Measurements from ENCODE around the gene MBLAC1. TPM values are rescaled to one million over a fixed set of nuclear protein-coding genes. Genes with fewer than 3 reads are reported as not detected.

The MBLAC1 gene
- total and polyA plus RNA-seq, 9 of the 15 experiments (the other 6 are each of a cell fraction or from before 2014, with no cell fraction given) = 0.03 to 3.1 (median 0.52) TPM

GRCh38 chr7:100101016-100101862 lies 25.5 kb upstream of the MBLAC1 start, which contains the start of the genes AP4M1 and MCM7 (continued):
- peak; percentile 72; the same call in 1 of the 2 replicates for TF ChIP-seq FOXM1 (IDR thresholded peaks at IDR 0.05; ENCODE audit: low read depth)
- no peak; the same call in 1 of the 2 replicates for TF ChIP-seq FOXM1 (CRISPR knock-in tag; IDR thresholded peaks at IDR 0.05; ENCODE audit: low read depth)
- TF ChIP-seq BRCA1 (IDR thresholded peaks at IDR 0.05) = no peak
- TF ChIP-seq BRCA1 (CRISPR knock-in tag; IDR thresholded peaks at IDR 0.05) = no peak
- TF ChIP-seq, protein P1, sequence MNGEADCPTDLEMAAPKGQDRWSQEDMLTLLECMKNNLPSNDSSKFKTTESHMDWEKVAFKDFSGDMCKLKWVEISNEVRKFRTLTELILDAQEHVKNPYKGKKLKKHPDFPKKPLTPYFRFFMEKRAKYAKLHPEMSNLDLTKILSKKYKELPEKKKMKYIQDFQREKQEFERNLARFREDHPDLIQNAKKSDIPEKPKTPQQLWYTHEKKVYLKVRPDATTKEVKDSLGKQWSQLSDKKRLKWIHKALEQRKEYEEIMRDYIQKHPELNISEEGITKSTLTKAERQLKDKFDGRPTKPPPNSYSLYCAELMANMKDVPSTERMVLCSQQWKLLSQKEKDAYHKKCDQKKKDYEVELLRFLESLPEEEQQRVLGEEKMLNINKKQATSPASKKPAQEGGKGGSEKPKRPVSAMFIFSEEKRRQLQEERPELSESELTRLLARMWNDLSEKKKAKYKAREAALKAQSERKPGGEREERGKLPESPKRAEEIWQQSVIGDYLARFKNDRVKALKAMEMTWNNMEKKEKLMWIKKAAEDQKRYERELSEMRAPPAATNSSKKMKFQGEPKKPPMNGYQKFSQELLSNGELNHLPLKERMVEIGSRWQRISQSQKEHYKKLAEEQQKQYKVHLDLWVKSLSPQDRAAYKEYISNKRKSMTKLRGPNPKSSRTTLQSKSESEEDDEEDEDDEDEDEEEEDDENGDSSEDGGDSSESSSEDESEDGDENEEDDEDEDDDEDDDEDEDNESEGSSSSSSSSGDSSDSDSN (IDR thresholded peaks at IDR 0.05; ENCODE audit: borderline replicate concordance in 1 of 2, low read depth in 2 of 2, low read length in 2 of 2) = no peak; a peak in 1 of 4 replicates
- TF ChIP-seq TEAD1 (CRISPR knock-in tag; IDR thresholded peaks at IDR 0.05) = peak in 1 of 2 experiments; percentile 87; a peak in 1 of 4 replicates
- no peak for TF ChIP-seq RAD21 (CRISPR knock-in tag; conservative IDR thresholded peaks at IDR 0.05 in 1 of 2, IDR thresholded peaks at IDR 0.05 in 1 of 2)
- peak; percentile 100 for TF ChIP-seq E2F1 (CRISPR knock-in tag; IDR thresholded peaks at IDR 0.05)
- peak; percentile 88 for TF ChIP-seq TAF7 (tag; IDR thresholded peaks at IDR 0.05)
- TF ChIP-seq ZNF589 (CRISPR knock-in tag; IDR thresholded peaks at IDR 0.05; ENCODE audit: low read depth) = 0 out of 2 replicates have a peak, but pooled peaks have one; percentile 37
- peak; percentile 88 for TF ChIP-seq POLR2B (IDR thresholded peaks at IDR 0.05; ENCODE audit: low read depth, partially characterized antibody)
- TF ChIP-seq U2AF1 (optimal IDR thresholded peaks at IDR 0.05; ENCODE audit: low read depth, low read length) = peak; percentile 81
- TF ChIP-seq MBD2 (IDR thresholded peaks at IDR 0.05; ENCODE audit: borderline replicate concordance, low read depth) = peak; percentile 90
- peak; percentile 66 for TF ChIP-seq RNF2 (IDR thresholded peaks at IDR 0.05)
- TF ChIP-seq ASH1L (IDR thresholded peaks at IDR 0.05; ENCODE audit: borderline replicate concordance, low read depth, partially characterized antibody) = peak; percentile 77
- no peak for TF ChIP-seq ZFPM2 (CRISPR knock-in tag; IDR thresholded peaks at IDR 0.05)
- TF ChIP-seq POU5F1 (IDR thresholded peaks at IDR 0.05; ENCODE audit: borderline replicate concordance, low read depth, low read length, partially characterized antibody) = peak; percentile 27
- TF ChIP-seq U2AF2 (optimal IDR thresholded peaks at IDR 0.05; ENCODE audit: low read depth, low read length) = no peak
- no peak for TF ChIP-seq NFIX (CRISPR knock-in tag; IDR thresholded peaks at IDR 0.05; ENCODE audit: low read depth)
- TF ChIP-seq, protein P2, sequence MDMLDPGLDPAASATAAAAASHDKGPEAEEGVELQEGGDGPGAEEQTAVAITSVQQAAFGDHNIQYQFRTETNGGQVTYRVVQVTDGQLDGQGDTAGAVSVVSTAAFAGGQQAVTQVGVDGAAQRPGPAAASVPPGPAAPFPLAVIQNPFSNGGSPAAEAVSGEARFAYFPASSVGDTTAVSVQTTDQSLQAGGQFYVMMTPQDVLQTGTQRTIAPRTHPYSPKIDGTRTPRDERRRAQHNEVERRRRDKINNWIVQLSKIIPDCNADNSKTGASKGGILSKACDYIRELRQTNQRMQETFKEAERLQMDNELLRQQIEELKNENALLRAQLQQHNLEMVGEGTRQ (CRISPR knock-in tag; IDR thresholded peaks at IDR 0.05) = peak; percentile 100
- peak; percentile 87 for TF ChIP-seq NEUROD1 (IDR thresholded peaks at IDR 0.05; ENCODE audit: borderline replicate concordance, low read depth, low read length, partially characterized antibody)
- peak; percentile 98 for TF ChIP-seq RAD51 (IDR thresholded peaks at IDR 0.05; ENCODE audit: borderline replicate concordance, low read depth)
- peak; percentile 94 for TF ChIP-seq POLR2G (IDR thresholded peaks at IDR 0.05; ENCODE audit: low read depth, low read length)
- TF ChIP-seq FIP1L1 (IDR thresholded peaks at IDR 0.05; ENCODE audit: low read depth, low read length, poor library complexity, severe bottlenecking) = peak; percentile 62
